HEK293 (cell line): ENCODE results near the gene FLNA.

Experiments
- CTCF ChIA-PET: fragments of 350-600 bp; formaldehyde crosslinking; extraction: SDS; loops from one replicate; lab custom pipeline; 2021; ENCODE audit warnings: antibody characterized with exemption; lab: Yijun Ruan, JAX
- POLR2A ChIA-PET: fragments of 300-600 bp; formaldehyde crosslinking; extraction: SDS; loops from one replicate; lab custom pipeline; 2020; ENCODE audit warnings: antibody characterized with exemption, inconsistent platforms; lab: Yijun Ruan, JAX
- H3K27ac ChIP-seq: fragments of 200-500 bp; sonication (Bioruptor generic); 2 replicates; pipeline ENCODE4 v1.5.1; 2014; ENCODE audit warnings: low read depth, low read length, control low read depth, inconsistent platforms; ENCODE audit errors: extremely low read depth
- H3K36me3 ChIP-seq, 2 experiments: fragments of 200-500 bp in 1 of 2; sonication (Bioruptor generic) in 1 of 2; 1 replicate in 1 of 2; 2 replicates in 1 of 2; pipeline ENCODE4 v1.5.1; 2014 to 2017; ENCODE audit warnings: inconsistent platforms in 2 of 2, low read length in 2 of 2; ENCODE audit not compliant: control insufficient read depth in 2 of 2, insufficient read depth in 1 of 2
- H3K4me1 ChIP-seq: fragments of 200-500 bp; sonication (Bioruptor generic); 2 replicates; pipeline ENCODE4 v1.5.1; 2014; ENCODE audit warnings: mild to moderate bottlenecking, low read length, inconsistent platforms; ENCODE audit not compliant: control insufficient read depth, insufficient read depth
- H3K4me3 ChIP-seq: 2 replicates; pipeline ENCODE4 v1.5.1; 2011; ENCODE audit warnings: low read depth, mild to moderate bottlenecking, control low read depth, low read length, moderate library complexity
- H3K9me3 ChIP-seq: fragments of 200-500 bp; sonication (Bioruptor generic); 2 replicates; pipeline ENCODE4 v1.5.1; 2014; ENCODE audit warnings: low read depth, low read length, inconsistent platforms; ENCODE audit not compliant: control insufficient read depth, insufficient read depth
- EGR2 ChIP-seq: fragments of 450-650 bp; formaldehyde crosslinking; IDR thresholded peaks from 2 replicates; pipeline ENCODE4 v1.5.1; 2016; ENCODE audit warnings: low read depth, missing biosample characterization, missing genetic modification characterization
- HIC1 ChIP-seq: fragments of 450-650 bp; formaldehyde crosslinking; IDR thresholded peaks from 2 replicates; pipeline ENCODE4 v1.5.1; 2016; ENCODE audit warnings: missing biosample characterization, missing genetic modification characterization
- HOXD13 ChIP-seq: sonication (generic); formaldehyde crosslinking; IDR thresholded peaks from 2 replicates; pipeline ENCODE4 v1.8.0; 2022; ENCODE audit warnings: missing genetic modification reagents, borderline replicate concordance
- KLF8 ChIP-seq: fragments of 450-650 bp; formaldehyde crosslinking; IDR thresholded peaks from 2 replicates; pipeline ENCODE4 v1.5.1; 2016; ENCODE audit warnings: missing biosample characterization, missing genetic modification characterization
- MEIS1 ChIP-seq: sonication (generic); formaldehyde crosslinking; IDR thresholded peaks from 2 replicates; pipeline ENCODE4 v1.8.1; 2022; ENCODE audit warnings: missing genetic modification reagents, mild to moderate bottlenecking, borderline replicate concordance
- MYNN ChIP-seq: fragments of 450-650 bp; formaldehyde crosslinking; IDR thresholded peaks from 2 replicates; pipeline ENCODE4 v1.5.1; 2016; ENCODE audit warnings: missing biosample characterization, missing genetic modification characterization, borderline replicate concordance
- PATZ1 ChIP-seq: fragments of 450-650 bp; formaldehyde crosslinking; IDR thresholded peaks from 2 replicates; pipeline ENCODE4 v1.5.1; 2016; ENCODE audit warnings: missing biosample characterization, missing genetic modification characterization
- ZBTB11 ChIP-seq: fragments of 450-650 bp; formaldehyde crosslinking; conservative IDR thresholded peaks from 2 replicates; pipeline ENCODE4 v1.5.1; 2016; ENCODE audit warnings: low read depth, missing biosample characterization, missing genetic modification characterization
- ZBTB26 ChIP-seq: fragments of 450-650 bp; formaldehyde crosslinking; optimal IDR thresholded peaks from 2 replicates; pipeline ENCODE3; 2016; ENCODE audit warnings: missing biosample characterization, mild to moderate bottlenecking, missing genetic modification characterization
- ZEB2 ChIP-seq: fragments of 450-650 bp; formaldehyde crosslinking; IDR thresholded peaks from 2 replicates; pipeline ENCODE4 v1.5.1; 2016; ENCODE audit warnings: missing biosample characterization, missing genetic modification characterization
- ZNF138 ChIP-seq: fragments of 450-650 bp; formaldehyde crosslinking; IDR thresholded peaks from 2 replicates; pipeline ENCODE4 v1.5.1; 2016; ENCODE audit warnings: missing biosample characterization, missing genetic modification characterization, borderline replicate concordance
- ZNF157 ChIP-seq: fragments of 450-650 bp; formaldehyde crosslinking; IDR thresholded peaks from 2 replicates; pipeline ENCODE4 v1.5.1; 2016; ENCODE audit warnings: missing biosample characterization, missing genetic modification characterization
- ZNF214 ChIP-seq: fragments of 450-650 bp; formaldehyde crosslinking; IDR thresholded peaks from 2 replicates; pipeline ENCODE4 v1.5.1; 2017; ENCODE audit warnings: missing biosample characterization, mild to moderate bottlenecking, missing genetic modification characterization, borderline replicate concordance
- ZNF24 ChIP-seq: fragments of 450-650 bp; formaldehyde crosslinking; IDR thresholded peaks from 2 replicates; pipeline ENCODE4 v1.5.1; 2016; ENCODE audit warnings: missing biosample characterization, missing genetic modification characterization
- ZNF292 ChIP-seq: fragments of 450-650 bp; formaldehyde crosslinking; IDR thresholded peaks from 2 replicates; pipeline ENCODE4 v1.5.1; 2016; ENCODE audit warnings: low read depth, missing biosample characterization, missing genetic modification characterization, borderline replicate concordance
- ZNF341 ChIP-seq: fragments of 450-650 bp; formaldehyde crosslinking; IDR thresholded peaks from 2 replicates; pipeline ENCODE4; 2016; ENCODE audit warnings: low read depth, missing biosample characterization, missing genetic modification characterization
- ZNF366 ChIP-seq: fragments of 450-650 bp; formaldehyde crosslinking; conservative IDR thresholded peaks from 2 replicates; pipeline ENCODE4 v1.5.1; 2016; ENCODE audit warnings: missing biosample characterization, missing genetic modification characterization
- ZNF404 ChIP-seq: fragments of 450-650 bp; formaldehyde crosslinking; IDR thresholded peaks from 2 replicates; pipeline ENCODE4 v1.5.1; 2017; ENCODE audit warnings: missing biosample characterization, missing genetic modification characterization
- ZNF623 ChIP-seq: fragments of 450-650 bp; formaldehyde crosslinking; IDR thresholded peaks from 2 replicates; pipeline ENCODE4 v1.5.1; 2016; ENCODE audit warnings: missing biosample characterization, missing genetic modification characterization
- ZNF645 ChIP-seq: fragments of 450-650 bp; formaldehyde crosslinking; IDR thresholded peaks from 2 replicates; pipeline ENCODE4; 2016; ENCODE audit warnings: missing biosample characterization, missing genetic modification characterization
- ZNF692 ChIP-seq: fragments of 450-650 bp; formaldehyde crosslinking; IDR thresholded peaks from 2 replicates; pipeline ENCODE4 v1.5.1; 2016; ENCODE audit warnings: missing biosample characterization, missing genetic modification characterization
- ZSCAN30 ChIP-seq: fragments of 450-650 bp; IDR thresholded peaks from 2 replicates; pipeline ENCODE4 v1.5.1; 2018; ENCODE audit warnings: missing biosample characterization, mild to moderate bottlenecking, missing genetic modification characterization, moderate library complexity

FLNA gene

GRCh38 chrX:154378799-154379568 is 4.5 kb upstream of the FLNA start, which contains the start of gene EMD (continued):
- TF ChIP-seq ZNF214 (tag by site-specific recombination) (no peak), ZNF623 (tag by site-specific recombination) (no peak), ZNF157 (no peak), MEIS1 (CRISPR knock-in tag) (no peak), ZNF366 (no peak), ZNF341 (tag by site-specific recombination) (peak; percentile 80), ZBTB11 (no peak)
- TF ChIP-seq, all 188 proteins: peak for 27

- Histone ChIP-seq H3K4me3 (peak overlapping the region; percentile 29), H3K36me3 (peaks cover 0 to 22% of the 10 kb centered on the region in 2 experiments; a peak in 2 of 3 replicates), H3K4me1 (peaks cover 11% of the 10 kb centered on the region), H3K27ac (peak overlapping the region; percentile 94), H3K9me3 (no peaks in the 10 kb centered on the region)
- ChIA-PET POLR2A (interaction anchor here (0.6 to 2.7 kb wide), 6 partner anchors 8 to 45 kb away, joined by 3 to 48 read pairs (median 6); partner anchors contain the start of gene RPL10), CTCF (interaction anchor here (0.5 kb wide), 1 partner anchor 415 kb away, joined by 3 read pairs; no protein-coding TSS in a partner anchor)
- no peak for TF ChIP-seq HOXD13 (CRISPR knock-in tag)
- no peak for TF ChIP-seq ZNF404 (tag by site-specific recombination)
- TF ChIP-seq ZSCAN30 (tag by site-specific recombination) = peak; percentile 30; the same call in 1 of the 2 replicates
- no peak for TF ChIP-seq ZEB2 (tag by site-specific recombination)
- no peak for TF ChIP-seq ZNF292 (tag by site-specific recombination)
- peak; percentile 4; the same call in 1 of the 2 replicates for TF ChIP-seq KLF8 (tag by site-specific recombination)
- no peak for TF ChIP-seq ZNF645 (tag by site-specific recombination)
- no peak for TF ChIP-seq ZNF138 (tag by site-specific recombination)
- TF ChIP-seq EGR2 (tag by site-specific recombination) = peak; percentile 89
- TF ChIP-seq ZNF157 = no peak
- TF ChIP-seq ZNF24 (tag by site-specific recombination) = no peak
- no peak for TF ChIP-seq ZNF692 (tag by site-specific recombination)
- no peak for TF ChIP-seq ZBTB26
- peak; percentile 94 for TF ChIP-seq HIC1 (tag by site-specific recombination)
- 0 out of 2 replicates have a peak, but pooled peaks have one; percentile 53 for TF ChIP-seq PATZ1 (tag by site-specific recombination)
- no peak for TF ChIP-seq MYNN
These were observed 3.8 kb upstream of the FLNA start for GRCh38 chrX:154378059-154378798.
